Measurements from ENCODE around the gene TMF1.
A peak's percentile ranks its signal among the peaks of the same experiment; 100 is the strongest.

Gene TMF1

GRCh38 chr3:69080233-69080920, 28.2 kb upstream of the TMF1 start, which contains the start of gene UBA3:
TSS of gene UBA3 (minus strand) at chr3:69080365. CDS start at chr3:69080353, 12 bp downstream.
- DNase-seq (ENCODE audit: low read depth in 2 of 2): peak; percentile 44 to 51

- no peak for DNase-seq (ENCODE audit: low read depth in 2 of 2)
Observed at GRCh38 chr3:69079269-69080159, 27.4 kb upstream of the TMF1 start.

- no peak for DNase-seq (ENCODE audit: low read depth in 2 of 2)
Observed at GRCh38 chr3:69072928-69073327, 20.8 kb upstream of the TMF1 start.

GRCh38 chr3:69066121-69066520, 14.0 kb upstream of the TMF1 start:
- no peak for DNase-seq (ENCODE audit: low read depth in 2 of 2)

- DNase-seq (ENCODE audit: low read depth in 2 of 2): no peak
Observed at GRCh38 chr3:69065318-69065964, 13.3 kb upstream of the TMF1 start.

GRCh38 chr3:69063636-69064035, 11.5 kb upstream of the TMF1 start:
- no peak for DNase-seq (ENCODE audit: low read depth in 2 of 2)

- no peak for DNase-seq (ENCODE audit: low read depth in 2 of 2)
Observed at GRCh38 chr3:69059688-69060087, 7.6 kb upstream of the TMF1 start.

GRCh38 chr3:69058947-69059224, 6.8 kb upstream of the TMF1 start:
- no peak for DNase-seq (ENCODE audit: low read depth in 2 of 2)

- DNase-seq (ENCODE audit: low read depth in 2 of 2): no peak
Observed at GRCh38 chr3:69058180-69058946, 6.2 kb upstream of the TMF1 start.

- no peak for DNase-seq (ENCODE audit: low read depth in 2 of 2)
Observed at GRCh38 chr3:69052472-69052898, 352 bp upstream of the TMF1 start.

- DNase-seq (ENCODE audit: low read depth in 2 of 2): no peak
Observed at GRCh38 chr3:69048990-69049389, 3.1 kb downstream of the TMF1 start.

GRCh38 chr3:69044608-69045007, 7.5 kb downstream of the TMF1 start:
- no peak for DNase-seq (ENCODE audit: low read depth in 2 of 2)

- DNase-seq (ENCODE audit: low read depth in 2 of 2): peak; percentile 49 to 52
Observed at GRCh38 chr3:69033470-69033869, 18.7 kb downstream of the TMF1 start.

- no peak for DNase-seq (ENCODE audit: low read depth in 2 of 2)
Observed at GRCh38 chr3:69032737-69033136, 19.4 kb downstream of the TMF1 start.

GRCh38 chr3:69032142-69032541, 20.0 kb downstream of the TMF1 start:
- no peak for DNase-seq (ENCODE audit: low read depth in 2 of 2)

GRCh38 chr3:69031635-69032034, 20.5 kb downstream of the TMF1 start:
- DNase-seq (ENCODE audit: low read depth in 2 of 2): no peak

GRCh38 chr3:69020857-69021256, 31.3 kb downstream of the TMF1 start:
- DNase-seq (ENCODE audit: low read depth in 2 of 2): no peak

GRCh38 chr3:69020424-69020823, 31.7 kb downstream of the TMF1 start:
- DNase-seq (ENCODE audit: low read depth in 2 of 2): no peak

- DNase-seq (ENCODE audit: low read depth in 2 of 2): no peak
Observed at GRCh38 chr3:69016901-69017300, 35.2 kb downstream of the TMF1 start.

- DNase-seq (ENCODE audit: low read depth in 2 of 2): no peak
Observed at GRCh38 chr3:69016102-69016501, 36.0 kb downstream of the TMF1 start.

GRCh38 chr3:69014022-69014580, 38.0 kb downstream of the TMF1 start:
- DNase-seq (ENCODE audit: low read depth in 2 of 2): no peak
